OCI-LY1 (cell line): ENCODE measurements around the gene ARID5B.
A peak's percentile ranks its signal among the peaks of the same experiment; 100 is the strongest.

Experiments used
- H2AFZ ChIP-seq: fragments of 200-600 bp; sonication (generic), shearing (Covaris generic); 2 replicates; pipeline ENCODE4 v1.6.0; 2014; ENCODE audit warnings: antibody characterized with exemption, mild to moderate bottlenecking, low read length
- H3F3A ChIP-seq: fragments of 200-600 bp; sonication (generic), shearing (Covaris generic); 2 replicates; pipeline ENCODE4 v1.6.0; 2014; ENCODE audit warnings: mild to moderate bottlenecking, antibody characterized with exemption, low read length, moderate library complexity; ENCODE audit not compliant: insufficient read depth
- H3K27ac ChIP-seq: fragments of 200-600 bp; sonication (generic); 2 replicates; pipeline ENCODE4 v1.5.1; 2014; ENCODE audit warnings: low read length, mixed run types, mild to moderate bottlenecking, low read depth; ENCODE audit not compliant: poor library complexity, severe bottlenecking
- H3K27me3 ChIP-seq: fragments of 200-600 bp; sonication (generic); 2 replicates; pipeline ENCODE4 v1.6.0; 2014; ENCODE audit warnings: antibody characterized with exemption, mild to moderate bottlenecking, low read length, moderate library complexity; ENCODE audit not compliant: insufficient read depth
- H3K36me3 ChIP-seq: fragments of 200-600 bp; sonication (generic); 2 replicates; pipeline ENCODE4 v1.6.1; 2014; ENCODE audit warnings: mild to moderate bottlenecking, antibody characterized with exemption, low read length, moderate library complexity, mixed read lengths; ENCODE audit not compliant: insufficient read depth
- H3K4me1 ChIP-seq: fragments of 200-600 bp; sonication (generic); 2 replicates; pipeline ENCODE4 v1.5.1; 2014; ENCODE audit warnings: mild to moderate bottlenecking, low read length, moderate library complexity; ENCODE audit not compliant: insufficient read depth, severe bottlenecking
- H3K4me2 ChIP-seq: fragments of 200-600 bp; sonication (generic), shearing (Covaris generic); 2 replicates; pipeline ENCODE4 v1.6.1; 2014; ENCODE audit warnings: low read length
- H3K4me3 ChIP-seq: fragments of 200-600 bp; sonication (generic); 2 replicates; pipeline ENCODE4 v1.5.1; 2014; ENCODE audit warnings: low read length, low read depth, mild to moderate bottlenecking, mixed read lengths; ENCODE audit not compliant: poor library complexity, severe bottlenecking
- H3K79me2 ChIP-seq: fragments of 200-600 bp; shearing (Covaris generic); 2 replicates; pipeline ENCODE4 v1.6.1; 2016; ENCODE audit warnings: mixed run types, low read length, mixed read lengths; ENCODE audit not compliant: insufficient read depth
- H3K9ac ChIP-seq: fragments of 200-600 bp; sonication (generic), shearing (Covaris generic); 2 replicates; pipeline ENCODE4 v1.6.1; 2014; ENCODE audit warnings: mild to moderate bottlenecking, low read length, mixed read lengths
- H3K9me2 ChIP-seq: fragments of 200-600 bp; sonication (generic), shearing (Covaris generic); 2 replicates; pipeline ENCODE4 v1.6.1; 2014; ENCODE audit warnings: low read depth, mild to moderate bottlenecking, low read length, mixed read lengths
- H3K9me3 ChIP-seq: fragments of 200-600 bp; shearing (Covaris generic); 2 replicates; pipeline ENCODE4 v1.6.1; 2014; ENCODE audit warnings: low read length, mixed read lengths
- H4K20me1 ChIP-seq: fragments of 200-600 bp; sonication (generic), shearing (Covaris generic); 2 replicates; pipeline ENCODE4 v1.6.0; 2016; ENCODE audit warnings: mild to moderate bottlenecking, low read length; ENCODE audit not compliant: insufficient read depth
- CTCF ChIP-seq: fragments of 200-600 bp; sonication (generic), shearing (Covaris generic); IDR thresholded peaks from 2 replicates; pipeline ENCODE4 v1.5.1; 2017; ENCODE audit warnings: mild to moderate bottlenecking, antibody characterized with exemption, low read length, moderate library complexity, mixed read lengths
- EZH2 ChIP-seq: fragments of 200-600 bp; sonication (generic), shearing (Covaris generic); IDR thresholded peaks from 2 replicates; pipeline ENCODE4 v1.8.0; 2017; ENCODE audit warnings: borderline replicate concordance, mixed run types, mild to moderate bottlenecking, antibody characterized with exemption, low read length, moderate library complexity, mixed read lengths

The ARID5B gene

DNA sequence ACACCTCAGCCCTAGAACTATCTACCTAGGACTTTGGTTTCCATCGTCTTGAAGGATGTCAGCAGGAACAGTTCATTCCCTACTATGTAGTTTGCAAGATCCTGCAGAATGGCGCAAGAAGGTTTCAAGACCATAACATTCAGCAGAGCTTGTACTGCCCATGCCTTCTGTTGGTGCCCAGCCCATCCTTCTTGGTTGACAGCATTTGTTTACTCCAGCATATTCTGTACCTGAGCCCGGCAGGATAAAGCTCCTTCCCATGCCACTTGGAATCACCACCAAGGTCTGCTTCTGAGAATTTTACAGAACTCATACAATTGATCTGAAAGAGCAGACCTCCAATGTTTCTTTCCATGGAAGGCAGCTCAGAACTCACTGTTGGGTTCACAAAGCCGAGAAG is 150.8 kb downstream of the ARID5B start:
- TF ChIP-seq CTCF: no peak
- TF ChIP-seq EZH2: no peak
- H3K9ac ChIP-seq: no peak overlapping the region
- peaks cover 35% of the 10 kb centered on the region for H3K79me2 ChIP-seq
- H2AFZ ChIP-seq: no peak overlapping the region
- H3F3A ChIP-seq: peaks cover 1% of the 10 kb centered on the region; the same call in 1 of the 2 replicates
- H3K27ac ChIP-seq: peak overlapping the region; percentile 94
- no peaks in the 10 kb centered on the region for H3K9me2 ChIP-seq
- no peak overlapping the region for H3K4me3 ChIP-seq
- no peaks in the 10 kb centered on the region for H3K27me3 ChIP-seq
- no peaks in the 10 kb centered on the region for H4K20me1 ChIP-seq
- peak overlapping the region; percentile 94; the same call in 1 of the 2 replicates for H3K4me2 ChIP-seq
- no peaks in the 10 kb centered on the region for H3K9me3 ChIP-seq
- H3K36me3 ChIP-seq: peaks cover 38% of the 10 kb centered on the region
- H3K4me1 ChIP-seq: peaks cover 100% of the 10 kb centered on the region

GRCh38 chr10:62053860-62054259 is 152.4 kb downstream of the ARID5B start:
- Histone ChIP-seq H3K27me3 (no peaks in the 10 kb centered on the region), H3K9me2 (no peaks in the 10 kb centered on the region), H3F3A (no peaks in the 10 kb centered on the region), H3K4me3 (peak overlapping the region; percentile 38), H3K79me2 (peaks cover 29% of the 10 kb centered on the region), H3K27ac (peak overlapping the region; percentile 94), H3K4me1 (peaks cover 100% of the 10 kb centered on the region), H2AFZ (no peak overlapping the region), H3K9ac (peak overlapping the region; percentile 32), H3K36me3 (peaks cover 54% of the 10 kb centered on the region), H3K4me2 (peak overlapping the region; percentile 94), H4K20me1 (no peaks in the 10 kb centered on the region), H3K9me3 (no peaks in the 10 kb centered on the region)
- TF ChIP-seq EZH2: no peak
- TF ChIP-seq CTCF: no peak

GRCh38 chr10:62054408-62054807 is 152.9 kb downstream of the ARID5B start:
- Histone ChIP-seq H3K27ac (peak overlapping the region; percentile 94), H4K20me1 (no peaks in the 10 kb centered on the region), H3F3A (no peaks in the 10 kb centered on the region), H3K4me2 (peak overlapping the region; percentile 94), H3K27me3 (no peaks in the 10 kb centered on the region), H2AFZ (no peak overlapping the region), H3K79me2 (peaks cover 24% of the 10 kb centered on the region), H3K9me2 (no peaks in the 10 kb centered on the region), H3K4me1 (peaks cover 100% of the 10 kb centered on the region), H3K9ac (peak overlapping the region; percentile 32), H3K9me3 (no peaks in the 10 kb centered on the region), H3K36me3 (peaks cover 60% of the 10 kb centered on the region), H3K4me3 (peak overlapping the region; percentile 38)
- no peak for TF ChIP-seq CTCF
- no peak for TF ChIP-seq EZH2
